Nephron progenitor cell (in vitro differentiated cells): Measurements from ENCODE around the gene TMEM107.

Source experiments
- DNase-seq: peaks from one replicate; pipeline ENCODE4 v3.0.0; 2021
- H3K27ac Mint-ChIP-seq: 2 replicates; pipeline ENCODE4 v1.8.0; 2021; ENCODE audit warnings: mild to moderate bottlenecking, moderate library complexity, mixed read lengths
- H3K27me3 Mint-ChIP-seq: 2 replicates; pipeline ENCODE4 v1.8.0; 2021; ENCODE audit warnings: mild to moderate bottlenecking, low read depth, mixed read lengths; ENCODE audit not compliant: poor library complexity
- H3K36me3 Mint-ChIP-seq: 2 replicates; pipeline ENCODE4 v1.8.0; 2021; ENCODE audit warnings: low read depth, mixed read lengths
- H3K4me1 Mint-ChIP-seq: 2 replicates; pipeline ENCODE4 v1.8.0; 2021; ENCODE audit warnings: mixed read lengths
- H3K4me3 Mint-ChIP-seq: 2 replicates; pipeline ENCODE4 v1.8.0; 2021; ENCODE audit warnings: mild to moderate bottlenecking, moderate library complexity, mixed read lengths
- H3K9me3 Mint-ChIP-seq: 2 replicates; pipeline ENCODE4 v1.8.0; 2021; ENCODE audit warnings: mild to moderate bottlenecking, moderate library complexity, mixed read lengths
- CTCF ChIP-seq: fragments of 200-600 bp; sonication (generic); IDR thresholded peaks from 2 replicates; pipeline ENCODE4 v1.5.0; 2021; ENCODE audit warnings: antibody characterized with exemption

The TMEM107 gene

GRCh38 chr17:8122924-8123694, 53.1 kb downstream of the TMEM107 start:
- Mint-ChIP-seq H3K36me3 (no peaks in the 10 kb centered on the region), H3K27me3 (peaks cover 63% of the 10 kb centered on the region), H3K4me3 (peak overlapping the region; percentile 93), H3K9me3 (no peaks in the 10 kb centered on the region), H3K27ac (no peak overlapping the region), H3K4me1 (peaks cover 43% of the 10 kb centered on the region)
- TF ChIP-seq CTCF: no peak
- peak; percentile 49 for DNase-seq
